ENCODE data around the gene APOLD1. TPM values are rescaled to one million over a fixed set of nuclear protein-coding genes. Genes with fewer than 3 reads are reported as not detected.
"Not testable (repeated sequence)": the region's sequence is repeated elsewhere in the genome, so short reads cannot be mapped to it uniquely, and the experiment has no call there.

APOLD1 gene
- 10 to 100 TPM in 1 of 4 donors, 1 to 10 TPM in 2, under 1 TPM in 1; 0.22 to 29.9 (median 4.8) TPM for polyA plus RNA-seq
- long read RNA-seq, donor 1, full-length matches to known transcripts, result 3 of 8 reads
- long read RNA-seq, donor 1, partial matches to known transcripts, result 5 of 8 reads
- long read RNA-seq, donor 1, other reads (novel, unspliced or antisense), result 0 of 8 reads
- long read RNA-seq, donor 2, result 0 reads
- long read RNA-seq, donor 3, full-length matches to known transcripts, result 4 of 4 reads
- long read RNA-seq, donor 3, partial matches to known transcripts, result 0 of 4 reads
- long read RNA-seq, donor 3, other reads (novel, unspliced or antisense), result 0 of 4 reads
- long read RNA-seq, donor 4, result 0 reads
- long read RNA-seq, donor 5, full-length matches to known transcripts, result 1 of 1 reads
- long read RNA-seq, donor 5, partial matches to known transcripts, result 0 of 1 reads
- long read RNA-seq, donor 5, other reads (novel, unspliced or antisense), result 0 of 1 reads
- long read RNA-seq, donor 6, full-length matches to known transcripts, result 2 of 2 reads
- long read RNA-seq, donor 6, partial matches to known transcripts, result 0 of 2 reads
- long read RNA-seq, donor 6, other reads (novel, unspliced or antisense), result 0 of 2 reads
- long read RNA-seq, donor 7, result 0 reads
- long read RNA-seq, donor 8, full-length matches to known transcripts, result 1 of 1 reads
- long read RNA-seq, donor 8, partial matches to known transcripts, result 0 of 1 reads
- long read RNA-seq, donor 8, other reads (novel, unspliced or antisense), result 0 of 1 reads
- long read RNA-seq, donor 9, result 0 reads
- long read RNA-seq, donor 10, partial matches to known transcripts, result 11 of 11 reads
- long read RNA-seq, donor 10, other reads (novel, unspliced or antisense), result 0 of 11 reads

GRCh38 chr12:12784911-12785814 is at the start of gene APOLD1:
Gene APOLD1 (plus strand): TSS chr12:12785659. CDS start chr12:12785692, 33 bp downstream.
- no peak for FAIRE-seq
- WGBS, 3 donors, result 76 to 90% (median 88%) methylated on average over 14 of the region's 14 CpGs

GRCh38 chr12:12736759-12737676 is 48.4 kb upstream of the APOLD1 start:
- Histone ChIP-seq H3K27me3 (ENCODE audit: control insufficient read depth in 3 of 3, insufficient read depth in 3 of 3, low read length in 3 of 3) (no peaks in the 10 kb centered on the region), H3K36me3 (ENCODE audit: control insufficient read depth in 3 of 3, insufficient read depth in 2 of 3, low read depth in 1 of 3, low read length in 3 of 3) (peaks cover 0 to 11% (median 0%) of the 10 kb centered on the region in 3 donors), H3K9me3 (ENCODE audit: control insufficient read depth in 2 of 2, insufficient read depth in 1 of 2, low read depth in 1 of 2, low read length in 1 of 2) (no peaks in the 10 kb centered on the region), H3K27ac (ENCODE audit: low read depth in 1 of 3, low read length in 2 of 3) (peak overlapping the region; percentile 42 to 80 (median 74)), H3K4me1 (ENCODE audit: control insufficient read depth in 3 of 3, insufficient read depth in 2 of 3, low read depth in 1 of 3, low read length in 2 of 3) (peaks cover 0 to 12% (median 2%) of the 10 kb centered on the region in 3 donors), H3K4me3 (ENCODE audit: low read depth in 1 of 3, low read length in 3 of 3) (no peak overlapping the region)
- WGBS, 3 donors, result 36 to 49% (median 44%) methylated on average over 9 of the region's 9 CpGs
- DNase-seq, result peak; percentile 57 to 66
- FAIRE-seq, result peak; percentile 51

More at GRCh38 chr12:12784911-12785814, at the start of gene APOLD1:
- Histone ChIP-seq H3K9me3 (ENCODE audit: control insufficient read depth in 2 of 2, insufficient read depth in 1 of 2, low read depth in 1 of 2, low read length in 1 of 2) (no peaks in the 10 kb centered on the region), H3K27ac (ENCODE audit: low read depth in 1 of 3, low read length in 2 of 3) (peak within 1 kb of the TSS; percentile 81 to 94 (median 89)), H3K4me3 (ENCODE audit: low read depth in 1 of 3, low read length in 3 of 3) (peak within 1 kb of the TSS in 2 of 3 donors; percentile 61 to 68), H3K27me3 (ENCODE audit: control insufficient read depth in 3 of 3, insufficient read depth in 3 of 3, low read length in 3 of 3) (no peaks in the 10 kb centered on the region), H3K4me1 (ENCODE audit: control insufficient read depth in 3 of 3, insufficient read depth in 2 of 3, low read depth in 1 of 3, low read length in 2 of 3) (peaks cover 4 to 34% (median 4%) of the 10 kb centered on the region in 3 donors), H3K36me3 (ENCODE audit: control insufficient read depth in 3 of 3, insufficient read depth in 2 of 3, low read depth in 1 of 3, low read length in 3 of 3) (peaks cover 0 to 8% (median 0%) of the 10 kb centered on the region in 3 donors)
- DNase-seq, result no peak

- WGBS, 3 donors, result 84 to 89% (median 86%) methylated on average over 2 of the region's 2 CpGs
- not testable (repeated sequence) for H3K9me3 ChIP-seq (ENCODE audit: control insufficient read depth in 2 of 2, insufficient read depth in 1 of 2, low read depth in 1 of 2, low read length in 1 of 2); H3K27me3 ChIP-seq (ENCODE audit: control insufficient read depth in 3 of 3, insufficient read depth in 3 of 3, low read length in 3 of 3); DNase-seq; H3K4me3 ChIP-seq (ENCODE audit: low read depth in 1 of 3, low read length in 3 of 3); FAIRE-seq; H3K27ac ChIP-seq (ENCODE audit: low read depth in 1 of 3, low read length in 2 of 3)
- Histone ChIP-seq H3K36me3 (ENCODE audit: control insufficient read depth in 3 of 3, insufficient read depth in 2 of 3, low read depth in 1 of 3, low read length in 3 of 3) (peaks cover 0 to 11% (median 0%) of the 10 kb centered on the region in 3 donors), H3K4me1 (ENCODE audit: control insufficient read depth in 3 of 3, insufficient read depth in 2 of 3, low read depth in 1 of 3, low read length in 2 of 3) (peaks cover 0 to 12% (median 2%) of the 10 kb centered on the region in 3 donors)
Measured at GRCh38 chr12:12738152-12738551, 47.3 kb upstream of the APOLD1 start.

GRCh38 chr12:12741660-12742059 is 43.8 kb upstream of the APOLD1 start:
- peaks cover 0 to 8% (median 0%) of the 10 kb centered on the region in 3 donors for H3K4me1 ChIP-seq (ENCODE audit: control insufficient read depth in 3 of 3, insufficient read depth in 2 of 3, low read depth in 1 of 3, low read length in 2 of 3)
- no peak for FAIRE-seq
- no peaks in the 10 kb centered on the region for H3K27me3 ChIP-seq (ENCODE audit: control insufficient read depth in 3 of 3, insufficient read depth in 3 of 3, low read length in 3 of 3)
- peaks cover 0 to 7% (median 0%) of the 10 kb centered on the region in 3 donors for H3K36me3 ChIP-seq (ENCODE audit: control insufficient read depth in 3 of 3, insufficient read depth in 2 of 3, low read depth in 1 of 3, low read length in 3 of 3)
- DNase-seq, result no peak
- no peak overlapping the region for H3K4me3 ChIP-seq (ENCODE audit: low read depth in 1 of 3, low read length in 3 of 3)
- no peak overlapping the region for H3K27ac ChIP-seq (ENCODE audit: low read depth in 1 of 3, low read length in 2 of 3)
- no peaks in the 10 kb centered on the region for H3K9me3 ChIP-seq (ENCODE audit: control insufficient read depth in 2 of 2, insufficient read depth in 1 of 2, low read depth in 1 of 2, low read length in 1 of 2)
- 23 to 29% (median 27%) methylated on average over 3 of the region's 3 CpGs for WGBS, 3 donors

- no peak for FAIRE-seq
- WGBS, 3 donors, result 55 to 78% (median 70%) methylated on average over 8 of the region's 8 CpGs
- Histone ChIP-seq H3K4me1 (ENCODE audit: control insufficient read depth in 3 of 3, insufficient read depth in 2 of 3, low read depth in 1 of 3, low read length in 2 of 3) (peaks cover 0 to 12% (median 0%) of the 10 kb centered on the region in 3 donors), H3K9me3 (ENCODE audit: control insufficient read depth in 2 of 2, insufficient read depth in 1 of 2, low read depth in 1 of 2, low read length in 1 of 2) (no peaks in the 10 kb centered on the region), H3K4me3 (ENCODE audit: low read depth in 1 of 3, low read length in 3 of 3) (no peak overlapping the region), H3K27ac (ENCODE audit: low read depth in 1 of 3, low read length in 2 of 3) (no peak overlapping the region), H3K36me3 (ENCODE audit: control insufficient read depth in 3 of 3, insufficient read depth in 2 of 3, low read depth in 1 of 3, low read length in 3 of 3) (peaks cover 0 to 10% (median 0%) of the 10 kb centered on the region in 3 donors), H3K27me3 (ENCODE audit: control insufficient read depth in 3 of 3, insufficient read depth in 3 of 3, low read length in 3 of 3) (no peaks in the 10 kb centered on the region)
- DNase-seq, result no peak
Measured at GRCh38 chr12:12744546-12745305, 40.7 kb upstream of the APOLD1 start.

GRCh38 chr12:12745576-12746211 is 39.8 kb upstream of the APOLD1 start:
- WGBS, 3 donors, result 75 to 87% (median 85%) methylated on average over 7 of the region's 7 CpGs
- H3K27ac ChIP-seq (ENCODE audit: low read depth in 1 of 3, low read length in 2 of 3), result no peak overlapping the region
- peaks cover 0 to 12% (median 0%) of the 10 kb centered on the region in 3 donors for H3K4me1 ChIP-seq (ENCODE audit: control insufficient read depth in 3 of 3, insufficient read depth in 2 of 3, low read depth in 1 of 3, low read length in 2 of 3)
- H3K27me3 ChIP-seq (ENCODE audit: control insufficient read depth in 3 of 3, insufficient read depth in 3 of 3, low read length in 3 of 3), result no peaks in the 10 kb centered on the region
- no peaks in the 10 kb centered on the region for H3K9me3 ChIP-seq (ENCODE audit: control insufficient read depth in 2 of 2, insufficient read depth in 1 of 2, low read depth in 1 of 2, low read length in 1 of 2)
- DNase-seq (no peak), FAIRE-seq (no peak)
- H3K36me3 ChIP-seq (ENCODE audit: control insufficient read depth in 3 of 3, insufficient read depth in 2 of 3, low read depth in 1 of 3, low read length in 3 of 3), result peaks cover 0 to 11% (median 0%) of the 10 kb centered on the region in 3 donors
- H3K4me3 ChIP-seq (ENCODE audit: low read depth in 1 of 3, low read length in 3 of 3), result no peak overlapping the region

Measured in small intestine (tissue), 16 donors.